Hepatocyte (in vitro differentiated cells): ENCODE data around the gene RIPK4. TPM values are rescaled to one million over a fixed set of nuclear protein-coding genes. Genes with fewer than 3 reads are reported as not detected.

ENCODE experiments used
- DNase-seq: peaks from one replicate; pipeline ENCODE4 v3.0.0-alpha.2; 2016; ENCODE audit warnings: low spot score
- H2AFZ ChIP-seq: fragments of 200-600 bp; sonication (generic); 2 replicates; pipeline ENCODE4 v1.6.0; 2016; ENCODE audit warnings: antibody characterized with exemption, mild to moderate bottlenecking
- H3K27ac ChIP-seq: fragments of 200-600 bp; sonication (generic); 2 replicates; pipeline ENCODE4 v1.5.1; 2016; ENCODE audit warnings: mild to moderate bottlenecking
- H3K27me3 ChIP-seq: fragments of 200-600 bp; sonication (generic); 2 replicates; pipeline ENCODE4 v1.6.1; 2016
- H3K36me3 ChIP-seq: fragments of 200-600 bp; sonication (generic); replicated peaks from 2 replicates; pipeline ENCODE4 v1.5.1; 2016; ENCODE audit warnings: low read depth; ENCODE audit not compliant: insufficient read depth
- H3K4me1 ChIP-seq: fragments of 200-600 bp; sonication (generic); 2 replicates; pipeline ENCODE4 v1.5.1; 2016; ENCODE audit warnings: mild to moderate bottlenecking, moderate library complexity; ENCODE audit not compliant: insufficient read depth
- H3K4me2 ChIP-seq: fragments of 200-600 bp; sonication (generic); 2 replicates; pipeline ENCODE4 v1.6.0; 2016
- H3K4me3 ChIP-seq: fragments of 200-600 bp; sonication (generic); 2 replicates; pipeline ENCODE4 v1.5.1; 2016; ENCODE audit warnings: mild to moderate bottlenecking
- H3K79me2 ChIP-seq: fragments of 200-600 bp; sonication (generic); 2 replicates; pipeline ENCODE4 v1.6.0; 2017; ENCODE audit warnings: mild to moderate bottlenecking
- H3K9me2 ChIP-seq: fragments of 200-600 bp; sonication (generic); replicated peaks from 2 replicates; pipeline ENCODE4 v1.6.0; 2017; ENCODE audit warnings: mild to moderate bottlenecking; ENCODE audit not compliant: insufficient read depth
- H3K9me3 ChIP-seq: fragments of 200-600 bp; sonication (generic); 2 replicates; pipeline ENCODE4 v1.5.1; 2016; ENCODE audit warnings: low read depth, mild to moderate bottlenecking
- H4K20me1 ChIP-seq: fragments of 200-600 bp; sonication (generic); 2 replicates; pipeline ENCODE4 v1.6.0; 2016; ENCODE audit warnings: mild to moderate bottlenecking; ENCODE audit not compliant: insufficient read depth, poor library complexity, severe bottlenecking
- CTCF ChIP-seq: fragments of 200-600 bp; sonication (generic); IDR thresholded peaks from 2 replicates; pipeline ENCODE4 v1.5.1; 2016; ENCODE audit warnings: antibody characterized with exemption, mild to moderate bottlenecking; ENCODE audit not compliant: poor library complexity
- EZH2 ChIP-seq: fragments of 200-600 bp; sonication (generic); IDR thresholded peaks from 2 replicates; pipeline ENCODE4 v1.6.1; 2016; ENCODE audit warnings: antibody characterized with exemption, mild to moderate bottlenecking, borderline replicate concordance
- EZH2phosphoT487 ChIP-seq: fragments of 200-600 bp; sonication (generic); IDR thresholded peaks from one replicate; pipeline ENCODE4 v1.6.1; 2018; ENCODE audit warnings: antibody characterized with exemption, mild to moderate bottlenecking, low read depth, moderate library complexity; ENCODE audit not compliant: unreplicated experiment, severe bottlenecking
- WGBS: methylation state at CpG from one replicate; pipeline ENCODE4 v1.1.6; 2016; ENCODE audit warnings: low lambda C conversion rate; ENCODE audit errors: missing lambda C conversion rate; 5-methylcytosine and 5-hydroxymethylcytosine counted together
- polyA plus RNA-seq: library from polyadenylated mRNA; unstranded; fragments of >200 nt; fragmentation: Nextera tagmentation; extraction: Ambion mirVana; gene quantifications from 2 replicates; pipeline ENCODE4 v1.2.1, GENCODE V29; 2016
- total RNA-seq: library from RNA; depleted of rRNA; stranded (reverse); fragments of >200 nt; gene quantifications from 2 replicates; pipeline ENCODE4 v1.2.3, GENCODE V29; 2014

Gene RIPK4
- total and polyA plus RNA-seq, 2 experiments from 2014 or later, result 28.1 to 32.8 TPM

GRCh38 chr21:41750532-41751151 lies 16.2 kb downstream of the RIPK4 start:
- no peak overlapping the region for H3K4me3 ChIP-seq
- H3K4me1 ChIP-seq, result peaks cover 32% of the 10 kb centered on the region
- H3K36me3 ChIP-seq, result no peaks in the 10 kb centered on the region
- no peaks in the 10 kb centered on the region for H3K9me3 ChIP-seq
- no peaks in the 10 kb centered on the region for H3K9me2 ChIP-seq
- DNase-seq, result no peak
- TF ChIP-seq CTCF (no peak), EZH2 (no peak), EZH2phosphoT487 (no peak)
- 83% methylated on average over 16 of the region's 16 CpGs for WGBS
- peaks cover 88% of the 10 kb centered on the region for H3K79me2 ChIP-seq
- H3K27me3 ChIP-seq, result no peaks in the 10 kb centered on the region
- H3K27ac ChIP-seq, result peak overlapping the region; percentile 72
- peak overlapping the region; percentile 50 for H3K4me2 ChIP-seq
- no peak overlapping the region for H2AFZ ChIP-seq
- H4K20me1 ChIP-seq, result peaks cover 52% of the 10 kb centered on the region

GRCh38 chr21:41750051-41750450 lies 16.8 kb downstream of the RIPK4 start:
- H3K9me2 ChIP-seq, result no peaks in the 10 kb centered on the region
- peak overlapping the region; percentile 50 for H3K4me2 ChIP-seq

GRCh38 chr21:41749286-41749685 lies 17.6 kb downstream of the RIPK4 start:
- peaks cover 32% of the 10 kb centered on the region for H3K4me1 ChIP-seq

More at GRCh38 chr21:41750051-41750450, 16.8 kb downstream of the RIPK4 start:
- peak overlapping the region; percentile 72 for H3K27ac ChIP-seq
- peaks cover 32% of the 10 kb centered on the region for H3K4me1 ChIP-seq
- no peaks in the 10 kb centered on the region for H3K27me3 ChIP-seq
- H3K4me3 ChIP-seq, result no peak overlapping the region
- no peak for DNase-seq
- no peak overlapping the region for H2AFZ ChIP-seq
- TF ChIP-seq EZH2phosphoT487 (no peak), EZH2 (no peak), CTCF (no peak)
- peaks cover 86% of the 10 kb centered on the region for H3K79me2 ChIP-seq
- 72% methylated on average over 7 of the region's 7 CpGs for WGBS
- peaks cover 46% of the 10 kb centered on the region for H4K20me1 ChIP-seq
- H3K9me3 ChIP-seq, result no peaks in the 10 kb centered on the region
- no peaks in the 10 kb centered on the region for H3K36me3 ChIP-seq

More at GRCh38 chr21:41749286-41749685, 17.6 kb downstream of the RIPK4 start:
- H3K27me3 ChIP-seq, result no peaks in the 10 kb centered on the region
- H3K79me2 ChIP-seq, result peaks cover 79% of the 10 kb centered on the region
- no peak overlapping the region for H3K4me2 ChIP-seq
- no peak for DNase-seq
- H3K9me2 ChIP-seq, result no peaks in the 10 kb centered on the region
- H3K36me3 ChIP-seq, result no peaks in the 10 kb centered on the region
- peaks cover 39% of the 10 kb centered on the region for H4K20me1 ChIP-seq
- TF ChIP-seq EZH2, result no peak
- TF ChIP-seq CTCF, result no peak
- TF ChIP-seq EZH2phosphoT487, result no peak
- no peaks in the 10 kb centered on the region for H3K9me3 ChIP-seq
- no peak overlapping the region for H3K4me3 ChIP-seq
- WGBS, result 95% methylated on average over 10 of the region's 10 CpGs
- no peak overlapping the region for H2AFZ ChIP-seq
- H3K27ac ChIP-seq, result no peak overlapping the region
